B cell (primary cell): ENCODE data around the gene SSC4D. TPM values are rescaled to one million over a fixed set of nuclear protein-coding genes. Genes with fewer than 3 reads are reported as not detected.

Experiments used
- ATAC-seq: fragments of 200-7000 bp; cut with Tn5 transposase; one replicate; pipeline ENCODE4 v1.10.0; 2021; ENCODE audit warnings: low read depth, mild to moderate bottlenecking, moderate number of reproducible peaks, moderate library complexity
- CTCF ChIA-PET: fragments of 350-600 bp; sonication (Branson Sonifier 250); formaldehyde crosslinking; loops from one replicate; lab custom pipeline; 2021; ENCODE audit warnings: antibody characterized with exemption, inconsistent platforms; lab: Charles Lee
- POLR2A ChIA-PET: fragments of 350-600 bp; sonication (Branson Sonifier 250); formaldehyde crosslinking; loops from one replicate; lab custom pipeline; 2021; ENCODE audit warnings: antibody characterized with exemption; lab: Charles Lee
- DNase-seq: peaks from one replicate; pipeline ENCODE4 v3.0.0; 2013
- H2AFZ ChIP-seq: 2 replicates; pipeline ENCODE4 v1.6.1; 2012; ENCODE audit warnings: mild to moderate bottlenecking, low read depth, low read length; ENCODE audit not compliant: insufficient read depth, poor library complexity, severe bottlenecking
- H3K27ac ChIP-seq, 2 donors: 1 replicate in 1 of 2; 2 replicates in 1 of 2; pipeline ENCODE4 v1.5.1; 2012 to 2013; ENCODE audit warnings: low read length in 2 of 2, mild to moderate bottlenecking in 2 of 2, moderate library complexity in 1 of 2
- H3K27me3 ChIP-seq, 4 experiments: fragments of 200-600 bp in 1 of 4; sonication (generic) in 1 of 4; replicated peaks in 1 of 4; 1 replicate in 2 of 4; 2 replicates in 2 of 4; pipeline versions ENCODE4 v1.6.1 to v1.7.0; 2013 to 2016; ENCODE audit warnings: low read length in 3 of 4, mild to moderate bottlenecking in 2 of 4, mixed read lengths in 1 of 4, moderate library complexity in 1 of 4; ENCODE audit not compliant: insufficient read depth in 4 of 4, control insufficient read depth in 3 of 4; ENCODE audit errors: control extremely low read depth in 1 of 4
- H3K36me3 ChIP-seq, 2 experiments: replicated peaks in 1 of 2; 1 replicate in 1 of 2; 2 replicates in 1 of 2; pipeline versions ENCODE4 v1.6.1 to v1.7.1; 2013; ENCODE audit warnings: low read length in 1 of 2; ENCODE audit not compliant: insufficient read depth in 2 of 2, control insufficient read depth in 1 of 2; ENCODE audit errors: control extremely low read depth in 1 of 2, extremely low read depth in 1 of 2
- H3K4me1 ChIP-seq, 2 donors: fragments of 200-600 bp in 1 of 2; sonication (generic) in 1 of 2; 1 replicate in 1 of 2; 2 replicates in 1 of 2; pipeline versions ENCODE4 v1.5.1 to v1.6.1; 2013 to 2017; ENCODE audit warnings: low read length in 2 of 2; ENCODE audit not compliant: control insufficient read depth in 2 of 2, insufficient read depth in 2 of 2
- H3K4me2 ChIP-seq: replicated peaks from 2 replicates; pipeline ENCODE3; 2012; ENCODE audit warnings: mild to moderate bottlenecking, low read depth, low read length; ENCODE audit not compliant: poor library complexity, severe bottlenecking
- H3K4me3 ChIP-seq, 5 experiments: fragments of 200-600 bp in 1 of 5; sonication (generic) in 1 of 5; 1 replicate in 3 of 5; 2 replicates in 2 of 5; pipeline versions ENCODE4 v1.5.1 to v1.7.0; 2011 to 2016; ENCODE audit warnings: low read length in 4 of 5, mild to moderate bottlenecking in 4 of 5, low read depth in 2 of 5, control low read depth in 1 of 5, moderate library complexity in 1 of 5; ENCODE audit not compliant: insufficient read depth in 1 of 5; ENCODE audit errors: control extremely low read depth in 1 of 5, extremely low read depth in 1 of 5
- H3K79me2 ChIP-seq: fragments of 200-600 bp; sonication (generic); one replicate; pipeline ENCODE4 v1.6.0; 2016; ENCODE audit warnings: low read length; ENCODE audit not compliant: control insufficient read depth, insufficient read depth
- H3K9ac ChIP-seq: fragments of 200-600 bp; sonication (generic); 2 replicates; pipeline ENCODE4 v1.6.1; 2017; ENCODE audit warnings: mild to moderate bottlenecking, low read length, moderate library complexity
- H3K9me3 ChIP-seq, 3 donors: one replicate each; pipeline versions ENCODE4 v1.6.1 to v1.7.1; 2013; ENCODE audit warnings: low read length in 2 of 3; ENCODE audit not compliant: control insufficient read depth in 2 of 3, insufficient read depth in 1 of 3; ENCODE audit errors: control extremely low read depth in 1 of 3
- H4K20me1 ChIP-seq: 2 replicates; pipeline ENCODE4 v1.6.0; 2012; ENCODE audit warnings: mild to moderate bottlenecking, low read length; ENCODE audit not compliant: insufficient read depth, control insufficient read depth, poor library complexity, severe bottlenecking
- H3K27ac Mint-ChIP-seq: one replicate; pipeline ENCODE4 v1.8.0; 2021; ENCODE audit warnings: mixed read lengths
- H3K27me3 Mint-ChIP-seq: one replicate; pipeline ENCODE4 v1.8.0; 2021; ENCODE audit warnings: mixed read lengths
- H3K4me1 Mint-ChIP-seq: one replicate; pipeline ENCODE4 v1.8.0; 2021; ENCODE audit warnings: mixed read lengths
- H3K4me3 Mint-ChIP-seq: one replicate; pipeline ENCODE4 v1.8.0; 2021; ENCODE audit warnings: mixed read lengths
- H3K9me3 Mint-ChIP-seq: one replicate; pipeline ENCODE4 v1.8.0; 2022; ENCODE audit warnings: mixed read lengths; ENCODE audit not compliant: insufficient read depth
- EZH2 ChIP-seq: IDR thresholded peaks from 2 replicates; pipeline ENCODE4 v1.6.1; 2012; ENCODE audit warnings: borderline replicate concordance, low read depth, mild to moderate bottlenecking, moderate library complexity, low read length; ENCODE audit not compliant: insufficient read depth, poor library complexity, severe bottlenecking
- WGBS: methylation state at CpG from one replicate; pipeline ENCODE4 v1.1.5; 2013; ENCODE audit warnings: missing lambda C conversion rate; ENCODE audit not compliant: insufficient coverage; 5-methylcytosine and 5-hydroxymethylcytosine counted together
- intact Hi-C: fragments of 100-400 bp; cut with micrococcal nuclease; formaldehyde crosslinking; loops from one replicate; pipeline ENCODE4 v1.10.0; 2022
- polyA plus RNA-seq: library from polyadenylated mRNA; depleted of rRNA; stranded (reverse); fragments of >200 nt; gene quantifications from 2 replicates; pipeline ENCODE4 v1.2.3, GENCODE V29; 2012
- total RNA-seq, 2 donors: library from RNA; stranded (reverse); fragments of 120-200 nt in 1 of 2; gene quantifications; 1 replicate in 1 of 2; 2 replicates in 1 of 2; pipeline versions ENCODE4 v1.2.3 to v1.2.4, GENCODE V29; 2013 to 2022
- TF ChIP-seq, protein P1 (sequence below): fragments of 200-600 bp; IDR thresholded peaks from one replicate; pipeline ENCODE4 v1.8.0; 2022; ENCODE audit warnings: antibody characterized with exemption, mild to moderate bottlenecking

Gene SSC4D
- total and polyA plus RNA-seq, 2 donors (not counting 1 experiment from before 2014, with no cell fraction given), result 0.16 TPM; not detected in 1

DNA sequence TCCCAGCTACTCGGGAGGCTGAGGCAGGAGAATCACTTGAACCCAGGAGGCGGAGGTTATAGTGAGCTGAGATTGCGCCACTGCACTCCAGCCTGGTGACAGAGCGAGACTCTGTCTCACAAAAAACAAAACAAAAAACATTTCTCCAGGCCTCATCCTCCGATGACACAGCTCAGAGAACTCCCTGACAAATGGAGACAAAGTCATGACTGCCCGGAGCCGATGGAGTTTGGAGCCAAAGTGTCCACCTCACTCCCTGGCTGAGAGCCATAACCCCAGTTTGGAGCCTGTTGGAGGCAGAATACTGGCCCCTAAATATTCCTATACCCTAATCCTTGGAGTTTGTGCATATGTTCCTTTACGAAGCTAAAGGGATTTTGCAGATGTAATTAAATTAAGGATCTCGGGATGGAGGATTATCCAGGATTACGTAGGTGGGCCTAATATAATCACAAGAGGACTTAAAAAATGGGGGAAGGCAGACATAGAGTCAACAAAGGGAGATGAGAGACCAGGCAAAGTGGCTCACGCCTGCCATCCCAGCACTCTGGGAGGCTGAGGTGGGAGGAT is 22.7 kb downstream of the SSC4D start:
- POLR2A ChIA-PET, result no interaction called here

More for the DNA sequence above, 22.7 kb downstream of the SSC4D start:
- peaks cover 0 to 9% of the 10 kb centered on the region in 2 donors for H3K4me1 ChIP-seq
- H3K9me3 Mint-ChIP-seq, result no peaks in the 10 kb centered on the region
- DNase-seq (no peak), ATAC-seq (no peak)
- H3K79me2 ChIP-seq, result no peaks in the 10 kb centered on the region
- H3K4me1 Mint-ChIP-seq, result peaks cover 13% of the 10 kb centered on the region
- H3K4me3 Mint-ChIP-seq, result no peak overlapping the region
- H3K4me2 ChIP-seq, result no peak overlapping the region
- H3K36me3 ChIP-seq, result no peaks in the 10 kb centered on the region
- H4K20me1 ChIP-seq, result no peaks in the 10 kb centered on the region
- H3K9ac ChIP-seq, result no peak overlapping the region
- H3K27ac ChIP-seq, result no peak overlapping the region
- H3K27me3 ChIP-seq, result no peaks in the 10 kb centered on the region
- 96% methylated on average over 7 of the region's 11 CpGs for WGBS
- H3K27ac Mint-ChIP-seq, result no peak overlapping the region
- no peaks in the 10 kb centered on the region for H3K27me3 Mint-ChIP-seq
- no peak overlapping the region for H3K4me3 ChIP-seq
- intact Hi-C loops, result no loop called here
- TF ChIP-seq EZH2, result no peak
- TF ChIP-seq, protein P1, sequence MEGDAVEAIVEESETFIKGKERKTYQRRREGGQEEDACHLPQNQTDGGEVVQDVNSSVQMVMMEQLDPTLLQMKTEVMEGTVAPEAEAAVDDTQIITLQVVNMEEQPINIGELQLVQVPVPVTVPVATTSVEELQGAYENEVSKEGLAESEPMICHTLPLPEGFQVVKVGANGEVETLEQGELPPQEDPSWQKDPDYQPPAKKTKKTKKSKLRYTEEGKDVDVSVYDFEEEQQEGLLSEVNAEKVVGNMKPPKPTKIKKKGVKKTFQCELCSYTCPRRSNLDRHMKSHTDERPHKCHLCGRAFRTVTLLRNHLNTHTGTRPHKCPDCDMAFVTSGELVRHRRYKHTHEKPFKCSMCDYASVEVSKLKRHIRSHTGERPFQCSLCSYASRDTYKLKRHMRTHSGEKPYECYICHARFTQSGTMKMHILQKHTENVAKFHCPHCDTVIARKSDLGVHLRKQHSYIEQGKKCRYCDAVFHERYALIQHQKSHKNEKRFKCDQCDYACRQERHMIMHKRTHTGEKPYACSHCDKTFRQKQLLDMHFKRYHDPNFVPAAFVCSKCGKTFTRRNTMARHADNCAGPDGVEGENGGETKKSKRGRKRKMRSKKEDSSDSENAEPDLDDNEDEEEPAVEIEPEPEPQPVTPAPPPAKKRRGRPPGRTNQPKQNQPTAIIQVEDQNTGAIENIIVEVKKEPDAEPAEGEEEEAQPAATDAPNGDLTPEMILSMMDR, result no peak
- no peak overlapping the region for H2AFZ ChIP-seq
- CTCF ChIA-PET, result interaction anchor here (1.0 kb wide), 1 partner anchor 17 kb away, joined by 3 read pairs; no protein-coding TSS in a partner anchor
- H3K9me3 ChIP-seq, result no peaks in the 10 kb centered on the region
